ENCODE measurements around the gene GATD1. TPM values are rescaled to one million over a fixed set of nuclear protein-coding genes. Genes with fewer than 3 reads are reported as not detected.

GATD1 gene
- total and polyA plus RNA-seq, 2 donors (not counting 1 experiment from before 2014, with no cell fraction given), result 14.7 to 20.3 TPM

GRCh38 chr11:722346-722811 is 54.9 kb downstream of the GATD1 start:
- H3K27ac ChIP-seq (ENCODE audit: insufficient read depth, low read length), result no peak overlapping the region
- TF ChIP-seq, protein P1, sequence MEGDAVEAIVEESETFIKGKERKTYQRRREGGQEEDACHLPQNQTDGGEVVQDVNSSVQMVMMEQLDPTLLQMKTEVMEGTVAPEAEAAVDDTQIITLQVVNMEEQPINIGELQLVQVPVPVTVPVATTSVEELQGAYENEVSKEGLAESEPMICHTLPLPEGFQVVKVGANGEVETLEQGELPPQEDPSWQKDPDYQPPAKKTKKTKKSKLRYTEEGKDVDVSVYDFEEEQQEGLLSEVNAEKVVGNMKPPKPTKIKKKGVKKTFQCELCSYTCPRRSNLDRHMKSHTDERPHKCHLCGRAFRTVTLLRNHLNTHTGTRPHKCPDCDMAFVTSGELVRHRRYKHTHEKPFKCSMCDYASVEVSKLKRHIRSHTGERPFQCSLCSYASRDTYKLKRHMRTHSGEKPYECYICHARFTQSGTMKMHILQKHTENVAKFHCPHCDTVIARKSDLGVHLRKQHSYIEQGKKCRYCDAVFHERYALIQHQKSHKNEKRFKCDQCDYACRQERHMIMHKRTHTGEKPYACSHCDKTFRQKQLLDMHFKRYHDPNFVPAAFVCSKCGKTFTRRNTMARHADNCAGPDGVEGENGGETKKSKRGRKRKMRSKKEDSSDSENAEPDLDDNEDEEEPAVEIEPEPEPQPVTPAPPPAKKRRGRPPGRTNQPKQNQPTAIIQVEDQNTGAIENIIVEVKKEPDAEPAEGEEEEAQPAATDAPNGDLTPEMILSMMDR (conservative IDR thresholded peaks at IDR 0.05 in 1 of 2, IDR thresholded peaks at IDR 0.05 in 1 of 2; ENCODE audit: low read depth in 1 of 2, low read length in 2 of 2), result no peak
- no peak for TF ChIP-seq EZH2 (IDR thresholded peaks at IDR 0.05; ENCODE audit: low read length, missing control alignments)
- no peaks in the 10 kb centered on the region for H4K20me1 ChIP-seq (ENCODE audit: control insufficient read depth, extremely low read depth, insufficient read depth, low read length)
- no peak overlapping the region for H3K9ac ChIP-seq (ENCODE audit: insufficient read depth, low read length)
- no peak overlapping the region for H2AFZ ChIP-seq (ENCODE audit: low read length)
- H3K27me3 ChIP-seq (ENCODE audit: control insufficient read depth, insufficient read depth, low read length), result peaks cover 17% of the 10 kb centered on the region
- H3K9me3 ChIP-seq (ENCODE audit: control insufficient read depth, insufficient read depth, low read depth, low read length), result no peaks in the 10 kb centered on the region
- no peak for DNase-seq (ENCODE audit: low read depth in 2 of 2)
- H3K4me3 ChIP-seq (replicated peaks in 1 of 4; ENCODE audit: control extremely low read depth in 1 of 4, insufficient read depth in 1 of 4, low read depth in 3 of 4, low read length in 4 of 4), result no peak overlapping the region
- H3K79me2 ChIP-seq (ENCODE audit: control insufficient read depth, insufficient read depth, low read length), result no peaks in the 10 kb centered on the region
- H3K4me2 ChIP-seq (ENCODE audit: extremely low read depth, insufficient read depth, low read length), result no peak overlapping the region
- peaks cover 5% of the 10 kb centered on the region for H3K36me3 ChIP-seq (ENCODE audit: control insufficient read depth, insufficient read depth, low read length)
- peaks cover 2% of the 10 kb centered on the region for H3K4me1 ChIP-seq (ENCODE audit: control insufficient read depth, extremely low read depth, insufficient read depth, low read length)

GRCh38 chr11:721741-722345 is 55.4 kb downstream of the GATD1 start:
- no peak overlapping the region for H3K4me3 ChIP-seq (replicated peaks in 1 of 4; ENCODE audit: control extremely low read depth in 1 of 4, insufficient read depth in 1 of 4, low read depth in 3 of 4, low read length in 4 of 4)
- H3K4me1 ChIP-seq (ENCODE audit: control insufficient read depth, extremely low read depth, insufficient read depth, low read length), result peaks cover 2% of the 10 kb centered on the region
- H3K9ac ChIP-seq (ENCODE audit: insufficient read depth, low read length), result no peak overlapping the region
- TF ChIP-seq, protein P1 (conservative IDR thresholded peaks at IDR 0.05 in 1 of 2, IDR thresholded peaks at IDR 0.05 in 1 of 2; ENCODE audit: low read depth in 1 of 2, low read length in 2 of 2), result no peak
- no peak for TF ChIP-seq EZH2 (IDR thresholded peaks at IDR 0.05; ENCODE audit: low read length, missing control alignments)
- H3K4me2 ChIP-seq (ENCODE audit: extremely low read depth, insufficient read depth, low read length), result no peak overlapping the region
- no peaks in the 10 kb centered on the region for H3K9me3 ChIP-seq (ENCODE audit: control insufficient read depth, insufficient read depth, low read depth, low read length)
- no peak for DNase-seq (ENCODE audit: low read depth in 2 of 2)
- peaks cover 17% of the 10 kb centered on the region for H3K27me3 ChIP-seq (ENCODE audit: control insufficient read depth, insufficient read depth, low read length)
- H2AFZ ChIP-seq (ENCODE audit: low read length), result no peak overlapping the region
- peaks cover 5% of the 10 kb centered on the region for H3K36me3 ChIP-seq (ENCODE audit: control insufficient read depth, insufficient read depth, low read length)
- no peak overlapping the region for H3K27ac ChIP-seq (ENCODE audit: insufficient read depth, low read length)
- H4K20me1 ChIP-seq (ENCODE audit: control insufficient read depth, extremely low read depth, insufficient read depth, low read length), result no peaks in the 10 kb centered on the region
- no peaks in the 10 kb centered on the region for H3K79me2 ChIP-seq (ENCODE audit: control insufficient read depth, insufficient read depth, low read length)

- Histone ChIP-seq H3K4me1 (ENCODE audit: control insufficient read depth, extremely low read depth, insufficient read depth, low read length) (no peaks in the 10 kb centered on the region), H3K4me2 (ENCODE audit: extremely low read depth, insufficient read depth, low read length) (no peak overlapping the region), H3K79me2 (ENCODE audit: control insufficient read depth, insufficient read depth, low read length) (no peaks in the 10 kb centered on the region), H3K27me3 (ENCODE audit: control insufficient read depth, insufficient read depth, low read length) (peaks cover 17% of the 10 kb centered on the region), H3K9ac (ENCODE audit: insufficient read depth, low read length) (no peak overlapping the region), H3K9me3 (ENCODE audit: control insufficient read depth, insufficient read depth, low read depth, low read length) (no peaks in the 10 kb centered on the region), H3K4me3 (replicated peaks in 1 of 4; ENCODE audit: control extremely low read depth in 1 of 4, insufficient read depth in 1 of 4, low read depth in 3 of 4, low read length in 4 of 4) (no peak overlapping the region), H3K36me3 (ENCODE audit: control insufficient read depth, insufficient read depth, low read length) (peaks cover 5% of the 10 kb centered on the region), H2AFZ (ENCODE audit: low read length) (no peak overlapping the region), H3K27ac (ENCODE audit: insufficient read depth, low read length) (no peak overlapping the region), H4K20me1 (ENCODE audit: control insufficient read depth, extremely low read depth, insufficient read depth, low read length) (no peaks in the 10 kb centered on the region)
- DNase-seq (ENCODE audit: low read depth in 2 of 2), result no peak
- peak; percentile 47 for TF ChIP-seq EZH2 (IDR thresholded peaks at IDR 0.05; ENCODE audit: low read length, missing control alignments)
- TF ChIP-seq, protein P1 (conservative IDR thresholded peaks at IDR 0.05 in 1 of 2, IDR thresholded peaks at IDR 0.05 in 1 of 2; ENCODE audit: low read depth in 1 of 2, low read length in 2 of 2), result no peak
Observed at GRCh38 chr11:721247-721740, 56.0 kb downstream of the GATD1 start.
